Activated T-helper 9 cell treated with anti-CD3 and anti-CD28 coated beads, Interleukin-2, amount 50 U/mL, for 16 hours (primary cell): ENCODE measurements around the gene ZNF771.

Experiments used
- DNase-seq: peaks from one replicate; pipeline ENCODE4 v3.0.0-alpha.2; 2020; ENCODE audit warnings: low read depth

ZNF771 gene

GRCh38 chr16:30407102-30407803, at the start of gene ZNF771:
Gene ZNF771 (plus strand): TSS chr16:30407606. CDS start chr16:30408054, 448 bp downstream.
- DNase-seq: peak; percentile 88

- no peak for DNase-seq
Observed at GRCh38 chr16:30357715-30358576, 49.5 kb upstream of the ZNF771 start.

GRCh38 chr16:30358577-30358936, 48.8 kb upstream of the ZNF771 start:
- no peak for DNase-seq

GRCh38 chr16:30358990-30359870, 48.2 kb upstream of the ZNF771 start:
- DNase-seq: no peak

- DNase-seq: no peak
Observed at GRCh38 chr16:30359871-30360170, 47.6 kb upstream of the ZNF771 start.

GRCh38 chr16:30361180-30361579, 46.2 kb upstream of the ZNF771 start:
- DNase-seq: no peak

GRCh38 chr16:30365200-30365599, 42.2 kb upstream of the ZNF771 start:
- DNase-seq: no peak

GRCh38 chr16:30366511-30366910, 40.9 kb upstream of the ZNF771 start:
- DNase-seq: no peak

GRCh38 chr16:30367349-30368009, 39.9 kb upstream of the ZNF771 start:
- DNase-seq: no peak

- no peak for DNase-seq
Observed at GRCh38 chr16:30368122-30368791, 39.1 kb upstream of the ZNF771 start.

- no peak for DNase-seq
Observed at GRCh38 chr16:30368792-30369090, 38.7 kb upstream of the ZNF771 start.

- DNase-seq: no peak
Observed at GRCh38 chr16:30369091-30369937, 38.1 kb upstream of the ZNF771 start.

- no peak for DNase-seq
Observed at GRCh38 chr16:30369938-30370455, 37.4 kb upstream of the ZNF771 start.

GRCh38 chr16:30370456-30371247, 36.8 kb upstream of the ZNF771 start, which contains the start of gene TBC1D10B:
Gene TBC1D10B (minus strand): TSS chr16:30370494. CDS start chr16:30370183, 311 bp downstream.
- peak; percentile 97 for DNase-seq

- DNase-seq: no peak
Observed at GRCh38 chr16:30371248-30371816, 36.1 kb upstream of the ZNF771 start.

GRCh38 chr16:30372038-30372712, 35.2 kb upstream of the ZNF771 start:
- no peak for DNase-seq

GRCh38 chr16:30372725-30373124, 34.7 kb upstream of the ZNF771 start:
- no peak for DNase-seq

- no peak for DNase-seq
Observed at GRCh38 chr16:30374538-30374937, 32.9 kb upstream of the ZNF771 start, which contains the start of gene MYL11. Gene MYL11 (plus strand): TSS chr16:30374802. CDS start chr16:30374858, 56 bp downstream.
